Stimulated activated CD4-positive, alpha-beta T cell treated with anti-CD3 and anti-CD28 coated beads, Interleukin-12 subunit alpha, Interleukin-12 subunit beta, amount 100 ng/mL, for 48 hours (primary cell): Measurements from ENCODE around the gene LCE1F.

Experiments used
- DNase-seq, 3 donors: peaks; one replicate each; pipeline ENCODE4 v3.0.0-alpha.2; 2020; ENCODE audit warnings: low read depth in 2 of 3, low spot score in 1 of 3

The LCE1F gene

DNA sequence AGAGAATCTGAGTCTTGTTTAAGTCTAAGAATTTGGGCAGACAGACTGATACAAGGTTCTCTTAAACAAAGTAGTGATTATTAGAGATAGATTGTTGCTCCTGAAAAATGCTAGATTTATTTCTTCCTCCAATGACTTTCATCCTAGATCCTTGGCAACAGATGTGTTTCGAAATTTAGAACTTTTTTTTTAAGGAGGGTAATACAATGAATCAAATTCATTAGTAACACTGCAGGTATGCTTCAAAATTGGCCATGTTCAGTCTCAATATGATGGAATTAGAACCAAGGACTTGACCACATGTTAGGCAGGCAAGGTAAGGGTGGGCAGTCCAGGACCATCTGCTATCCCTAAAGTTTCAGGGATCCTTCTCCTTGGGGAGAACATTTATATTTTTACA lies 4.5 kb upstream of the LCE1F start:
- DNase-seq = no peak

DNA sequence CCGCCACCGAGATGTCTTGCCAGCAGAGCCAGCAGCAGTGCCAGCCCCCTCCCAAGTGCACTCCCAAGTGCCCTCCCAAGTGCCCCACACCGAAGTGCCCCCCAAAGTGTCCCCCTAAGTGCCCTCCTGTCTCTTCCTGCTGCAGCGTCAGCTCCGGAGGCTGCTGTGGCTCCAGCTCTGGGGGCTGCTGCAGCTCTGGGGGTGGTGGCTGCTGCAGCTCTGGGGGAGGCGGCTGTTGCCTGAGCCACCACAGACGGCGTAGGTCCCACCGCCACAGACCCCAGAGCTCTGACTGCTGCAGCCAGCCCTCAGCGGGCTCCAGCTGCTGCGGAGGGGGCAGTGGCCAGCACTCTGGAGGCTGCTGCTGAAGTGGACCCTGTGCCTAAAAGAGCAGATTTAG lies 1.4 kb downstream of the LCE1F start:
- no peak for DNase-seq

DNA sequence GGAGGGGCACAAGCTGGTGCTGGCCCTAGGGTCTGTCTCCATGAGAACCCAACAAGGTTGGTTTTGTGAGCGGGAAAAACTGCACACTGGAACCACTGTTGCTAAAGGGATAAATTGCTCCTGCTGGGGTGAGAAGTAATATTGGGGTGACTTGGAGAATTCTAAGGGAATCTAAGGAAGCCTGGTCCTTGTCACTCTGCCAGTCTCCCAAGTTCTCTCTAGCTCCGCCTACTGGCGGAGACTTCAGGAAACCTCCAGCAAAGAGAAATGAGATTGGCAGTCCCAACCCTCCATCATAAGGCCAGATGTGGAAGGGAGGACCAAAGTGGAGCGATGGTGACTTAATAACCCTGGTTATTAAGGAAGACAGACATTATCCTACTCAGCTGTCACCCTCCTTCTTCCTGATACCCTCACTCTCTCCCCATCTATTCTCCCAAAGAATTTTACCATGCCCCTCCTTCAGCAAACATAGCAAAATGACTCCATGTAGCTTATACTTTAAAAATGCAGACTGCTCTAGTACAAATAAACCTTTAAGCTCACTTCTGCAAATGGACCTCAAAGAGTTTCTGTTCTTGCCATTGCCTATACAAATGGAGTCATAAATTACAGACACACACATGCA lies 2.7 kb downstream of the LCE1F start:
- no peak for DNase-seq

DNA sequence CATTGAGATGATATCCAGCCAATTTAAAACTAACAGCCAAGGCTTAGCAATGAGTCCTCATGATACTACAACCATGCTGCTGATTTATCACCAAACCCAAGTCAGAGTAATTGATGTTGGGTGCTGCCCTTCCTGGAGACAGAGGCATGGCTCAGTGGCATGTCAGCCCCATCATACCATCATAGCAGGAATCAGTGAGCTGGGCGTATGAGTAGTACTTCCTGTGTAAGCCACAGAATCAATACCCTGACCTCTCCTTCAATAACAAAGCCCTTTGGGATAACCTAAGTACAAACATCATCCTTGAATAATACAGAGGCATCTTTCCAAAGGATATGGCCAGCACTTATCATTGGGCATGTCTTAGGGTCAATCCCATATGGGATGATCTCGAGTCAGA lies 8.2 kb downstream of the LCE1F start:
- DNase-seq = no peak

DNA sequence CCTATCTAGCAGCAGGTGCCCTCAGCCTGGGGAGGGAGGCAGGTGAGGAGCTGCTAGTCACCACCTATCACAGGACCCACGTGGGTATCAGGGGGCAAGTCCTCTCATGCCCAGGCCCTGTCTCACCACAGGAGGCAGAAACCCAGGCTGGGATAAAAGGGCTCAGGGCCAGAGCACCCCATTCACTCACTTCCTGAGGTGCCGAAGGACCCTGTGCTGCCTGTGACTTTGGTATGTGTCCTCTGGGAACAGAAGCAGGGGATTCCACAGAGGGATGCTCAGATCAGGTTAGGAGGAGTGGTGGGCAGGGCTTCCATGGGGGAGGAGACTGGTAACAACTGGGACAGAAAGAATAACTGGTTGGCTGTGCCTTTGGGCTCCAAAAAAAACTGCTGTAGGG lies 11.1 kb downstream of the LCE1F start, which contains the start of gene LCE1E:
Gene LCE1E, plus strand, starts transcription at position 181 of the 400 bp plus-strand sequence. CDS start 1,043 bp downstream, outside the sequence.
- no peak for DNase-seq

DNA sequence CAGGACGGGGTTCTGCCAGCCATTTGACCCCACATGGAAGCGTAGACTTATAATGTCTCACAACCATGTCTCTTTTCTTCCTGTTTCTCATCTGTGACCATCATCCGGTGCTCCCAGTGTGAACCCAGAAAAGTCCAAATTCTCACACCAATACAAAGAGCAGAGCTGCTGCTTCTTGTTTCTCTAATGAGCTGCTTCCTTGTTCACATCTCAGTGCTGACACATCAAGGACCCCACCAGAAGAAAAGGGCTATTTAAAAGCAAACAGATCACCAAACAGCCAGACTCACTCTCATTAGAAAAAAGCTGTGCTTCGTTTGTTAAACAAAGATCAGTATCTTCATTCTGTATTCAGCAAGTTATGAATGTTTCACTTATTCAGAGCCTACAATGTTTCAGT lies 20.7 kb downstream of the LCE1F start:
- no peak for DNase-seq

DNA sequence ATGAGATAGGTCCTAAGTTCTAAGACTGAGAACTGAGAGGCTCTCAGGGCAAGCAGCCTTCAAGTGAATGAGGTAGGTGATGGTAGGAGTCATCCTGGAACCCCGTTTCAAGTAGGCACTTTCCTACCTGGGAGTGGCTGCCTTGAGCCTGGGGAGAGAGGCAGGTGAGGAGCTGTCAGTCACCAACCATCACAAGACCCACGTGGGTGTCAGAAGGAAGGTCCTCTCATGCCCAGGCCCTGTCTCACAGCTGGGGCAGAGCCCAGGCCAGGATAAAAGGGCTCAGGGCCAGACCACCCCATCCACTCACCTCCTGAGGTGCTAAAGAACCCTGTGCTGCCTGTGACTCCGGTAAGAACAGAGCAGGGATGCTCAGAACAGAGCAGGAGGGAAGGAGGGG lies 21.5 kb downstream of the LCE1F start, which contains the start of gene LCE1D:
Gene LCE1D, plus strand, starts transcription at position 301 of the 400 bp plus-strand sequence. CDS start 1,074 bp downstream, outside the sequence.
- DNase-seq = no peak

DNA sequence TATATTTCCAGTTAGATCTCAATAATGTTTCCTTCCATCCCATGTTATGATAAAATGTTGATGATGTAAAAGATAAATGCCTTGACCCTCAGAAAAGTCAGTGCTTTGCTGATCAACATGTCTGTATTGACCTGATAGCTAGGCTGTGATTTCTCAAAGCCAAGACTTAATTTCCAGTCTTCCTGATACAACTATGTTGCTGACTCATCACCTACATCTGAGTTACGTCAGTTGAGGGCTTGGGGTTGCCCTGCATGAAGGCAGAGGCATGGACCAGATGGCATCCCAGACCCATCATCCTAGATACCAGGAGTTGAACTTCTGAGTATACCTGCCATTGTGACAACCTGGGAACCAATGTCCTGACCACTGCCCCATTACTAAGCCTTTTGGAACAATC lies 26.4 kb downstream of the LCE1F start:
- no peak for DNase-seq

DNA sequence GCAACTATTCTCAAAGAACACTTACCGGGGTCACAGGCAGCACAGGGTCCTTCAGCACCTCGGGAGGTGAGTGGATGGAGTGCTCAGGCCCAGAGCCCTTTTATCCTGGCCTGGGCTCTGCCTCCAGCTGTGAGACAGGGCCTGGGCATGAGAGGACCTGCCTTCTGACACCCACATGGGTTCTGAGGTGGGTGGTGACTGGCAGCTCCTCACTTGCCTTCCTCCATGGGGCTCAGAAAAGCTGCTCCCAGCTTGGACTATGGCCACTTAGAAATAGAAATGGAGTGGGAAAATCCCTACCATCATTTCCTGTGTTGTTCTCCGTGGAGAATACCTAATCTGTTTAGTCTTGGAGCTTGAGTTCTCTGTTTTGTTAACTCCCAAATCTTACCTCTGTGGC lies 31.6 kb downstream of the LCE1F start, which contains the start of gene LCE1C:
Gene LCE1C, minus strand, starts transcription at position 76 of the 400 bp plus-strand sequence. CDS start 1,173 bp downstream, outside the sequence.
- DNase-seq = no peak

DNA sequence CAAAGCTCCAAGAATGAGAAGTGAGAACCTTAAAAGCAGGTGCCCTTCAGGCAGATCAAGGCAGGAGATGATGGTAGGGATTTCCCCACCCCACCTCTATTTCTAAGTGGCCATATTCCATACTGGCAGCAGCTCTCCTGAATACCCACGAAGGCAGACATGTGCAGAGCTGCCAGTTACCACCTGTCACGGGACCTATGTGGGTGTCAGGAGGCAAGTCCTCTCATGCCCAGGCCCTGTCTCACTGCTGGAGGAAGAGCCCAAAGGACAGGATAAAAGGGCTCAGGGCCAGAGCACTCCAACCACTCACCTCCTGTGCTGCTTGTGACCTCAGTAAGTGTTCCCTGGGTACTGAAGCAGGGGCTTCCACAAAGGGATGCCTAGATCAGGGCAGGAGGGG lies 36.1 kb downstream of the LCE1F start:
- DNase-seq = no peak

DNA sequence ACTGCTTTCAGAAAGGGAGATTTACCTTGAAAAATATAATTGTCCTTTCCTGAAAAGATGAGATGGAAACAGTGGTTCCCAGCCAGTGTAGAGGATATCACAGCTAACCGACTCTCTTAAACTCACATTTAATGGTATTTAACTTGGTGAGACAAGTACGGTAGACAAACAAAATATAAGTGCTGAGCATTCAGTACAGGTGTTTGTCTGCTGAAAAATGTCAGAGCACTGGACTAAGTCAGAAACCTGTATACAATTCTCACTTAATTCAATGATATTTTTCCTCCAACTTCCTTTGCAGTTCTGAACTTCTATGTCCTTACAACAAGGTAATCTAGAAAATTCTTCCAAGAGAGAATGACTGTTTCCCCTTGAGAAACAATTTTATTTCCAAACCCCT lies 36.7 kb downstream of the LCE1F start, which contains the start of gene LCE1B:
Gene LCE1B, plus strand, starts transcription at position 301 of the 400 bp plus-strand sequence. CDS start 476 bp downstream, outside the sequence.
- DNase-seq = no peak

DNA sequence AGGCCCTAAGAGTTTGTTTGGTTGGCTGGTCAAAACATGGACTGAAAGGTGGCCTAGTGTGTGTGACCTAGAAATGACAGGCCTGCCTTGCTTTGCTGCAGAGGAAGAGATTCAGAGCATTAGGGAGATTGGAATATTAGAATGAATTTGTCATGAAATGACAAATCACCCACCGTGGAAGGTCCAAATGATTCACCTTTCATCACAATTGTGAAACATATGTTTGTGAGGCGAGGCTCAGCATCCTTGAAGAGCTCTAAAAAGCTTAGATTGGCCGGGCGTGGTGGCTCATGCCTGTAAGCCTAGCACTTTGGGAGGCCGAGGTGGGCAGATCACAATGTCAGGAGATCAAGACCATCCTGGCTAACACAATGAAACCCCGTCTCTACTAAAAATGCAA lies 42.4 kb downstream of the LCE1F start:
- no peak for DNase-seq

DNA sequence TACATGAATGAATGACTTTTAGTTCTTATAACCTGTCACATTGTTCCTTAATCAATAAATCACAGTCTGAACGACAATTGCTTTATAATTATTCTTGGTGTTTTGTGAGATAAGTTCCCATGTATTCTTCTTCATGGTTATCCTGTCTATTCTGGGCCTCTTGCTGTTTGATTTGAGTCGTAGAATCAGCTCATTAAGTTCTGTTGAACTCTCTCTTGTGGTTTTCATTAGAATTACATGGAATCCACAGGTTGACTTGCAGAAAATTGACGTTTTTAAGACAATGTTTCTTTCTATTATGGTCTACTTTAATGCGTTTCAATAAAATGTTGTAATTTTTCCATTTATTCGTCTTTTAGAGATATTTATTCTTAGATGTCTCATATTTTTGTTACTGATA lies 48.4 kb downstream of the LCE1F start:
- DNase-seq = no peak

DNA sequence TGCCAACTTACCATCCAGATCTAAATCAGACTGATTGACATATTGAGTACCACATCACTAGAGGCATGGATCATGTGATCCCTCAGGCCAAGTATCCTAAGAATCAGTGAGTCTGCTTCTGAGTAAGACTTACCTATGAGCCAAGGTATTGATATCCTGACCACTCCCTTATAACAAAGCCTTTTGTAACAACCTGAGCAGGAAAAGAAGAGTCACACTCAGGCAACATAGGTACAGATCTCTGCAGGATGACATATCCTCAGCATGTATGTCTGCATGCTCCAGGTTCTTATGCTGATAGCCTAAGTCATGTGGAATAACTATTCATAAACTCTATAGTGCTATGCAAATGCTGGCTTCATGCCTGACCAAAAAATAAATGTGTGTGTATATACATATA lies 50.0 kb downstream of the LCE1F start:
- no peak for DNase-seq
